Endodermal cell (in vitro differentiated cells): ENCODE measurements around the gene PRKAG2. TPM values are rescaled to one million over a fixed set of nuclear protein-coding genes. Genes with fewer than 3 reads are reported as not detected.

ENCODE experiments used
- DNase-seq: peaks from one replicate; pipeline ENCODE4 v3.0.0-alpha.2; 2017
- H3K27ac ChIP-seq: 2 replicates; pipeline ENCODE4 v1.5.1; 2013; ENCODE audit warnings: mild to moderate bottlenecking, low read depth, low read length, moderate library complexity
- H3K27me3 ChIP-seq: 2 replicates; pipeline ENCODE4 v1.6.1; 2013; ENCODE audit warnings: mild to moderate bottlenecking, low read length, moderate library complexity; ENCODE audit not compliant: insufficient read depth, control insufficient read depth, poor library complexity, severe bottlenecking
- H3K36me3 ChIP-seq: 2 replicates; pipeline ENCODE4 v1.7.0; 2013; ENCODE audit warnings: mild to moderate bottlenecking, low read length, moderate library complexity; ENCODE audit not compliant: control insufficient read depth, insufficient read depth
- H3K4me1 ChIP-seq: one replicate; pipeline ENCODE4 v1.7.0; 2013; ENCODE audit warnings: low read length; ENCODE audit not compliant: control insufficient read depth, insufficient read depth
- H3K4me3 ChIP-seq: 2 replicates; pipeline ENCODE4 v1.5.1; 2013; ENCODE audit warnings: mild to moderate bottlenecking, low read length, moderate library complexity
- H3K9ac ChIP-seq: 2 replicates; pipeline ENCODE4 v1.6.1; 2013; ENCODE audit warnings: mild to moderate bottlenecking, low read length, moderate library complexity; ENCODE audit not compliant: poor library complexity, severe bottlenecking; ENCODE audit errors: extremely low read depth
- H3K9me3 ChIP-seq: 2 replicates; pipeline ENCODE4 v1.6.1; 2013; ENCODE audit warnings: mild to moderate bottlenecking, low read length, moderate library complexity; ENCODE audit not compliant: control insufficient read depth
- H3K27ac Mint-ChIP-seq: 2 replicates; pipeline ENCODE4 v1.8.0; 2020; ENCODE audit warnings: mixed read lengths
- H3K27me3 Mint-ChIP-seq: 2 replicates; pipeline ENCODE4 v1.8.0; 2021; ENCODE audit warnings: mild to moderate bottlenecking, mixed read lengths; ENCODE audit not compliant: insufficient read depth
- H3K36me3 Mint-ChIP-seq: 2 replicates; pipeline ENCODE4 v1.8.0; 2020; ENCODE audit warnings: low read depth, mixed read lengths
- H3K4me1 Mint-ChIP-seq: 2 replicates; pipeline ENCODE4 v1.8.0; 2020; ENCODE audit warnings: mixed read lengths
- H3K4me3 Mint-ChIP-seq: 2 replicates; pipeline ENCODE4 v1.8.0; 2020; ENCODE audit warnings: mild to moderate bottlenecking, moderate library complexity, mixed read lengths
- H3K9me3 Mint-ChIP-seq: 2 replicates; pipeline ENCODE4 v1.8.0; 2020; ENCODE audit warnings: mild to moderate bottlenecking, mixed read lengths
- CTCF ChIP-seq: fragments of 200-600 bp; sonication (generic); conservative IDR thresholded peaks from 2 replicates; pipeline ENCODE4 v1.5.0; 2021; ENCODE audit warnings: antibody characterized with exemption, mild to moderate bottlenecking
- WGBS, 2 experiments: methylation state at CpG; one replicate each; pipeline versions ENCODE4 v1.1.5 to v1.1.7; 2013; ENCODE audit warnings: missing lambda C conversion rate in 2 of 2, mixed read lengths in 1 of 2; ENCODE audit not compliant: insufficient coverage in 1 of 2, insufficient read length in 1 of 2; 5-methylcytosine and 5-hydroxymethylcytosine counted together
- total RNA-seq, 2 donors: library from RNA; stranded (reverse); fragmentation: NEBNext Ultra II Directional in 1 of 2; extraction: Animal tissue kit (Norgen Biotek cat#: 25700) in 1 of 2; gene quantifications; 2 replicates in 1 of 2; 3 replicates in 1 of 2; pipeline ENCODE4 v1.2.1, GENCODE V29; 2021

Gene PRKAG2
- total RNA-seq, 2 donors from 2014 or later: 17.2 to 20.7 TPM

GRCh38 chr7:151570366-151570915, 306.5 kb downstream of the PRKAG2 start:
- Mint-ChIP-seq H3K9me3 (no peaks in the 10 kb centered on the region), H3K4me3 (no peak overlapping the region), H3K36me3 (peaks cover 4% of the 10 kb centered on the region), H3K27ac (no peak overlapping the region), H3K27me3 (no peaks in the 10 kb centered on the region), H3K4me1 (peaks cover 3% of the 10 kb centered on the region)
- peak; percentile 65 for TF ChIP-seq CTCF
- Histone ChIP-seq H3K27me3 (no peaks in the 10 kb centered on the region), H3K36me3 (peaks cover 20% of the 10 kb centered on the region), H3K4me1 (no peaks in the 10 kb centered on the region), H3K4me3 (no peak overlapping the region), H3K9me3 (no peaks in the 10 kb centered on the region), H3K27ac (no peak overlapping the region), H3K9ac (no peak overlapping the region)
- DNase-seq: no peak

- peaks cover 28% of the 10 kb centered on the region for H3K36me3 ChIP-seq
- DNase-seq: no peak
- 90 to 97% methylated on average over 9 to 20 of the region's 20 CpGs for WGBS, 2 experiments
- no peaks in the 10 kb centered on the region for H3K4me1 Mint-ChIP-seq
- no peaks in the 10 kb centered on the region for H3K4me1 ChIP-seq
- H3K36me3 Mint-ChIP-seq: peaks cover 4% of the 10 kb centered on the region
- no peak overlapping the region for H3K4me3 ChIP-seq
- no peak overlapping the region for H3K27ac Mint-ChIP-seq
- H3K27ac ChIP-seq: no peak overlapping the region
- no peaks in the 10 kb centered on the region for H3K27me3 Mint-ChIP-seq
- no peak overlapping the region for H3K4me3 Mint-ChIP-seq
- no peaks in the 10 kb centered on the region for H3K9me3 Mint-ChIP-seq
- no peak for TF ChIP-seq CTCF
- H3K27me3 ChIP-seq: no peaks in the 10 kb centered on the region
- no peak overlapping the region for H3K9ac ChIP-seq
- no peaks in the 10 kb centered on the region for H3K9me3 ChIP-seq
Observed at GRCh38 chr7:151568956-151569940, 307.7 kb downstream of the PRKAG2 start.

- H3K27me3 Mint-ChIP-seq: no peaks in the 10 kb centered on the region
- no peak for TF ChIP-seq CTCF
- Histone ChIP-seq H3K27me3 (no peaks in the 10 kb centered on the region), H3K27ac (no peak overlapping the region), H3K4me1 (no peaks in the 10 kb centered on the region), H3K4me3 (no peak overlapping the region), H3K36me3 (peaks cover 38% of the 10 kb centered on the region), H3K9ac (no peak overlapping the region), H3K9me3 (no peaks in the 10 kb centered on the region)
- H3K27ac Mint-ChIP-seq: no peak overlapping the region
- H3K4me1 Mint-ChIP-seq: no peaks in the 10 kb centered on the region
- WGBS, 2 experiments: 66 to 70% methylated on average over 7 to 8 of the region's 8 CpGs
- no peaks in the 10 kb centered on the region for H3K9me3 Mint-ChIP-seq
- H3K4me3 Mint-ChIP-seq: no peak overlapping the region
- DNase-seq: no peak
- H3K36me3 Mint-ChIP-seq: peaks cover 14% of the 10 kb centered on the region
Observed at GRCh38 chr7:151566897-151567320, 310.0 kb downstream of the PRKAG2 start.
